Activated T-helper 1 cell treated with anti-CD3 and anti-CD28 coated beads, Interleukin-2, amount 50 U/mL, for 16 hours (primary cell): Measurements from ENCODE around the gene CDKN3.
"Not testable (repeated sequence)": the region's sequence is repeated elsewhere in the genome, so short reads cannot be mapped to it uniquely, and the experiment has no call there.

Experiments used
- DNase-seq, 2 donors: peaks; one replicate each; pipeline ENCODE4 v3.0.0-alpha.2; 2020; ENCODE audit warnings: low read depth in 1 of 2, low spot score in 1 of 2

The CDKN3 gene

GRCh38 chr14:54369343-54369742 lies 27.5 kb upstream of the CDKN3 start:
- DNase-seq = no peak

DNA sequence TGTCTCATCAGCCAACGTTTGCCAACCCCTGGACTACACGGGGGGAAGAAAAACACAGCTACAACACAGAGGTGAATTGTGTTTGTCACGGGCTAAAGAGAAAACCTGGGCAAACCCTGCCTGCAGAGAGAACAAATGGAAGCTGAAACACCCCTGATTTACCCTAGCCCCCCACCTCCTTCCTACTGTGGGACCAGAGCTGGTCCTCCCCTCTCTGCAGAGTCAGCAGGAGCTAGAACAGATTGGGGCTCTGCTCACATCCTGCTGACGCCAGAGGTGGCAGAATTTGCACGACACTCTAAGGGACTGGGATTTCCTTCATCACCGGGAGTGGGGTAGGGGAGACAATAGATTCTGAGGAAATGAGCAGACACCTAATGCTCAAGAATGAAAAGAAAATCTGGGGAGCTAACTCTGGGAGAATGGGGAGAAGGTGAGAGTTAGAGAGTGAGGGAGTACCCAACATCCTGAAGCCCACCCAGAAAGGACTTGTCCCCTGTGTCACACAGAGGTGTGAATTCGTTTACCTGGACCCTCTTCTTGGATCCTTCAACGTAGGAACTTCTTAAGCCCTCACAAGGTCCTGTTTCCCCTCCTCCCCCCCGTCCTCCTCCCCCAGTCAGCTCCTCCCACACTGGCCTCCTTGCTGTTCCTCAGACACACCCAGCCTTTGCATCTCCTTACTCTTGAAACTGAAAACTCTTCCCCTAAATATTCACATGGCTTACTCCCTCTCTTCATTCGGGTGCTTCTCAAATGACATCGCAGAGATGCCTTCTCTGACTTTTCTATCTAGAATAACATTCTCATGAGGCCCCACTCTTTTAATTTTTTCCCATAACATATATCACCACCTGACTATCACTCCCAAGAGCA lies 26.2 kb upstream of the CDKN3 start:
- no peak for DNase-seq

DNA sequence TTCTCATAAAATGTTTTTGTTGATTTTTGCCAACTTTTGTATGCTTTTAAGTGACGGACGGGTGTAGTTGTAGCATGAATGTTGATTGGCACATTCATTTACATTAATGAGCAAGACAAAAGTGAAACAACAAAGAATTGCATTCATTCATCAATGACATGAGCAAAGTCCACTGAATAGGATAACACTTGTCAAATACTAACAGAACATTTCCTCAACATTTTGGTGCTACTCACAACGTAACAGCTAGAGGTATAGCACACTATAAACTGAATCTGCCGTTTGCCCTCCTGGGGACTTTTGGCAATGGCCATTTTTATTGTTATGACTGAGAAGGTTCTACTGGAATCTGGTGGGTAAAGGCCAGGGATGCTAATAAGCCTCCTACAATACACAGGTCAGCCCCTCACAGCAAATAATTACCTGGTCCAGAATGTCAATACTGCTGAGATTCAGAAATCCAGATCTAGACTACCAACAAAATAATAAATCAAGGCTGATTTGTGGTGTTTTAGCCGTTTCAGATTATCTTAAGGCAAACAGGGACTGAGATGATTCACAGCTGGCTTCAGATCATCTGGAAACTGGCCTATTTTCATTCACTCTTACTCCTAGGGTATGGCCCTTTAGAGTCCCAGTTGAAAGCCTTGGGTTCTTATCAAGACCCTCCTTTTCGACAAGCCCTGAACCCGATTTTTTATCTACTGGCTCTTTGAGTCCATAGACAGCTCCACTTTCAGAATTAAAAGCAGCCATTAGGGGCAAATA lies 22.5 kb upstream of the CDKN3 start:
- no peak for DNase-seq

DNA sequence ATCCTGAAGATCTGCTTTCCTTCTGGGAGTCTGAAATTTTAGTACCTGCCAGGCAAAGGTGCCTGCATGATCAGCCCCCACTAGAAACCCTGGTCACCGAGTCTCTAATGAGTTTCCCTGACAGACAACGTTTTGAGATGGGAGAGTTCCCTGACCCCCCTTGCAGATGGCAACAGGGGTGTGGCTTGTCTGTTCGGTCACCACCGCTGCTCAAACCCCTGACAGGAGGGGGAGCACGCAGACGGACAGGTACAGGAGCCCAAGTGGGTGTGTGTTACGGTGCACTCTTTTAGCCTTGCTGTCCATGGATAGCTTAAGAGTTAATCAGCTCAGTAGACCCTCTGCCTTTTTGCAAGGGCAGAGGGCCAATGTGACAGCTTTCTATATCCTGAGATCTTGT lies 19.3 kb upstream of the CDKN3 start:
- no peak for DNase-seq

DNA sequence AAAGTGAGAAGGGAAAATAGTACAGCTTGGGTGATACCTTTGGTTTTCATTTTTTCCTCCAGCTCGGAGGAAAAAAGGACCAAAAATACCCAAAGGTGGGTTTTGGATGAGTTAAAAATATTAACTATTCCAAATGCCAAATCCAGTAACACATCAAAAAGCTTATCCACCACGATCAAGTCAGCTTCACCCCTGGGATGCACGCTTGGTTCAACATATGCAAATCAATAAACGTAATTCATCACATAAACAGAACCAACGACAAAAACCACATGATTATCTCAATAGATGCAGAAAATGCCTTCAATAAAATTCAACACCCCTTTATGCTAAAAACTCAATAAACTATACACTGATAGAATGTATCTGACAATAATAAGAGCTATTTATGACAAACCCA lies 17.9 kb upstream of the CDKN3 start:
- not testable (repeated sequence) for DNase-seq

- not testable (repeated sequence) for DNase-seq
Observed at GRCh38 chr14:54380558-54380957, 16.2 kb upstream of the CDKN3 start.

DNA sequence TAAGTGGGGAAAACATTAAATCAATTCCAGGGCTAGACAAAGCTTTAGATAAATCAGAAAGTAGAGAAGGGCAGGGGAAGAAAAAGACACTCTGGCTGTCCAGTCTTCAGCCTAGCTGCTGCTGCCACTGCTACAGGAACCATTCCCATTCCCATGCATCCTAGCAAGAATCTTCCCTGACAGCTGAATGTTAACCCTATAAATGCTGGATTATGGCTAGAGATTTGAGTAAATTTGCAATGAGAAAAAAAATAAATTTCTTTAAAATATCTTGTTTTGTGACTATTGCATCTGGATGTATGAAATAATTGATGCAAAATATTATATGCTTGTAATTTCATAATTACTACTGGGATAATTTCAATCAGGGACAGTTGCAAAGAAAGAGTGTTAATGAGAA lies 15.0 kb upstream of the CDKN3 start:
- no peak for DNase-seq

GRCh38 chr14:54383835-54384234 lies 13.0 kb upstream of the CDKN3 start:
- no peak for DNase-seq

- DNase-seq = no peak
Observed at GRCh38 chr14:54385556-54385955, 11.3 kb upstream of the CDKN3 start.

DNA sequence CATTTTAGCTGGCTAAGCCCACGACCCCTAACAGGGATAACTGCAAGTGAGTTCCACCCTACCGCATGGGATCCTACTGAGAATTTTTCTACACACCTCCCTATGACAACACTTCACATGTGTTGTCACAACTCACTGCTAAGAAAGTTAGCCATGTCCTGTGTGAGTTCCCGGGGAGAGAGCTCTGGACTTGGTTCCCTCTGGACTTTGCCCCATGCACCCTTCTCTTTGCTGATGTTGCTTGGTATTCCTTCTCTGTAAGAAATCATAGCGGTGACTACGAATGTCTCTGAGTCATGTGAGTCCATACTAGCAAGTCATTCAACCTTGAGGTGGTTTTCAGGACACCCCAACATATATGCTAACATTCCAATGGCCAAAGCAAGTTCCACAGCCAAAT lies 9.5 kb upstream of the CDKN3 start:
- no peak for DNase-seq

DNA sequence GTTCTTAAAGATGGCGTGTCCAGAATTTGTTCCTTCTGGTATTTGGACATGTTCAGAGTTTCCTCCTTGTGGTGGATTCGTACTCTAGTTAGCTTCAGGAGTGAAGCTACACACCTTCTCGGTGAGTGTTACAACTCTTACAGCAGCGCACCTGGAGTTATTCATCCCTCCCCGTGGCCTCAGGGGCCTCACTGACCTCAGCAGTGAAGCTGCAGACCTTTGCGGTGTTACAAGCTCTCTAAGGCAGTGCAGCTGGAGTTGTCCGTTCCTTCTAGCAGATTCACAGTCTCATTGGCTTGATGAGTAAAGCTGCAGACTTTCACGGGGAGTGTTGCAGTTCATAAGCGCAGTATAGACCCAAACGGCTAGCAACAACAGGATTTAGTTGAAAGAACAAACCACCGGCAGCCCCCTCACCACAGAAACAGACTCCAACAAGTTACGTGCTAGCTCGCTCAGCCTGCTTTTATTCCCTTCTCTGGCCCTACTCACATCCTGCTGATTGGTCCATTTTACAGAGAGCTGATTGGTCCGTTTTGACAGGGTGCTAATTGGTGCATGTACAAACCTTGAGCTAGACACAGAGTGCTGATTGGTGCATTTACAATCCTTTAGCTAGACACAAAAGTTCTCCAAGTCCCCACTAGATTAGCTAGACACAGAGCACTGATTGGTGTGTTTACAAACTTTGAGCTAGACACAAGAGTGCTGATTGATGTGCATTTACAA lies 4.5 kb upstream of the CDKN3 start:
- DNase-seq = no peak

- DNase-seq = not testable (repeated sequence)
Observed at GRCh38 chr14:54392986-54393884, 3.6 kb upstream of the CDKN3 start.

- no peak for DNase-seq
Observed at GRCh38 chr14:54394596-54394995, 2.2 kb upstream of the CDKN3 start.

GRCh38 chr14:54395284-54395683 lies 1.5 kb upstream of the CDKN3 start:
- no peak for DNase-seq

DNA sequence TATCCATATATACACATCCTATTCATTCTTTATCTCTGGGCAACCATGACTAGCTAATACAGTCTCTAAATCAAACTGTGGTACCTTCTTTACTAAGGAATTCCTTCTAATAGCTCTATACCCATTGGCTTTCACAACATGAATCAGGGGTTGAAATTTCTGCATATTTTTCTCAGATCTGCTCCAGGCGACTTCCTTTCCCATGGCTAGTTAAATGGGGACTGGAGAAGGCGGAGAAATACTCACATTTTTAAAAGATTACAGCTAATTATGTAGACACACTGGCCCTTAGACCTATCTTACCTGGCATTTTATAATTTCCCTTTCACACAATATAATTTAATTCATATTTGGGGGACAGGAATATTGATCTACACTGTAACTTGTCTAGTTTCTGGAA lies 1.1 kb upstream of the CDKN3 start:
- no peak for DNase-seq

GRCh38 chr14:54396183-54396492 lies 669 bp upstream of the CDKN3 start:
- DNase-seq = no peak

- DNase-seq = no peak
Observed at GRCh38 chr14:54399560-54399959, 2.8 kb downstream of the CDKN3 start.

DNA sequence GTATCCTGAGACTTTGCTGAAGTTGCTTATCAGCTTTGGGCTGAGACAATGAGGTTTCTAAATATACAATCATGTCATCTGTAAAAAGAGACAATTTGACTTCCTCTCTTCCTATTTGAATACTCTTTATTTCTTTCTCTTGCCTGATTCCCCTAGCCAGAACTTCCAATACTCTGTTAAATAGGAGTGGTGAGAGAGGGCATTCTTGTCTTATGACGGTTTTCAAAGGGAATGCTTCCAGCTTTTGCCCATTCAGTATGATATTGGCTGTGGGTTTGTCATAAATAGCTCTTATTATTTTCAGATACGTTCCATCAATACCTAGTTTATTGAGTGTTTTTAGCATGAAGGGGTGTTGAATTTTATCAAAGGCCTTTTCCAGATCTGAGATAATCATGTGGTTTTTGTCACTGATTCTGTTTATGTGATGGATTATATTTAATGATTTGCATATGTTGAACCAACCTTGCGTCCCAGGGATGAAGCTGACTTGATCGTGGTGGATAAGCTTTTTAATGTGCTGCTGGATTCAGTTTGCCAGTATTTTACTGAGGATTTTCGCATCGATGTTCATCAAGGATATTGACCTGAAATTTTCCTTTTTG lies 6.7 kb downstream of the CDKN3 start:
- DNase-seq = not testable (repeated sequence)

DNA sequence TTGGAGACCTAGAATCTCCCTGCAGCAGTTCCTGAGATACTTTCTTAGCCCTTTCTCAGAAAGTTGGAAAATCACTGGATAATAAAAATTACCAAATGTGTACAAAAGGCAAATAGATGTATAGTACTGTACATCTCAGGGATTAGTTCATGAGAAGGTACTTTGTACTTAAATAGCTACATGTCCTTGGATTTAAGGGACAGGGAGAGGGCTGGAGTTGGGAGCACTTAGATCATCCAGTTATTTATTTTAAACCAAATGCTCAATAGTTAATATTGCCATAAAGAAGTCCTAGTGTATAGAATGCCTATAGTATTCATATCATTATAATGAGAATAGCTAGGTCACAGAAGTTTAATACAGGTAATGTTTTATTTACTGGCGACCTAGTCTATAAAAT lies 13.4 kb downstream of the CDKN3 start:
- no peak for DNase-seq

DNA sequence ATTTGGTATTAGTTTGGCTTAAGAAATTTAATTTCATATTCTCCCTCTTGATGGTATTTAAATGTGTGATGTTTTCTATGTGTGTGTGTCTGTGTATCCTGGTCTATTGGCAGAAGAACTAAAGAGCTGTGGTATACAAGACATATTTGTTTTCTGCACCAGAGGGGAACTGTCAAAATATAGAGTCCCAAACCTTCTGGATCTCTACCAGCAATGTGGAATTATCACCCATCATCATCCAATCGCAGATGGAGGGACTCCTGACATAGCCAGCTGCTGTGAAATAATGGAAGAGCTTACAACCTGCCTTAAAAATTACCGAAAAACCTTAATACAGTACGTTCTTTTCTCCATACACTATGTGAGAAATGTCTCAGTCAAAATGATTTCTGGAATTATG lies 14.6 kb downstream of the CDKN3 start:
- DNase-seq = no peak
